ENCODE measurements around the gene FCRL5.
"Not testable (repeated sequence)": the region's sequence is repeated elsewhere in the genome, so short reads cannot be mapped to it uniquely, and the experiment has no call there.

The FCRL5 gene

DNA sequence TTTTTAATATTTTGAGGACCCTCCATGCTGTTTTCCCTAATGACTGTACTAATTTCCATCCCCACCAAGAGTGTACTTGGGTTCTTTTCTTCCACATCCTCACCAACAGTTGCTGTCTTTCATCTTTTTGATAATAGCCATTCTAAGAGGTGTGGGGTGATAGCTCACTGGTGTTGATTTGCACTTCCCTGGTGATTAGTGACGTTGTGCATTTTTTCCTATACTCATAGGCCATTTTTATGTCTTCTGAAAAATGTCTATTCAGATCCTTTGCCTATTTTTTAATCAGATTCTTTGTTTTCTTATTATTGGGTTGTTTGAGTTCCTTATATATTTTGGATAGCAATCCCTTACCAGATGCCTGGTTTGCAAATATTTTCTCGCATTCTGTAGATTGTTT lies 64.2 kb downstream of the FCRL5 start:
- peaks cover 1% of the 10 kb centered on the region for H3K4me1 ChIP-seq (ENCODE audit: control insufficient read depth, insufficient read depth, low read depth, low read length)
- no peak overlapping the region for H2BK15ac ChIP-seq (ENCODE audit: low read depth, poor library complexity, severe bottlenecking)
- no peak overlapping the region for H2AFZ ChIP-seq (ENCODE audit: low read depth, low read length)
- peaks cover 0 to 14% of the 10 kb centered on the region in 2 experiments for H3K27me3 ChIP-seq (ENCODE audit: control insufficient read depth in 1 of 2, insufficient read depth in 1 of 2, low read length in 2 of 2)
- no peak overlapping the region for H2BK120ac ChIP-seq (ENCODE audit: low read depth, low read length)
- no peaks in the 10 kb centered on the region for H3K36me3 ChIP-seq (ENCODE audit: control insufficient read depth in 1 of 2, insufficient read depth in 2 of 2, low read depth in 1 of 2, low read length in 2 of 2)
- H4K91ac ChIP-seq (ENCODE audit: low read length): no peak overlapping the region
- no peak overlapping the region for H3K27ac ChIP-seq (ENCODE audit: low read length, poor library complexity, severe bottlenecking)
- no peaks in the 10 kb centered on the region for H3K79me1 ChIP-seq (replicated peaks; ENCODE audit: low read length, poor library complexity, severe bottlenecking)
- DNase-seq: no peak
- no peak overlapping the region for H3K4me2 ChIP-seq (ENCODE audit: low read length, poor library complexity, severe bottlenecking)
- H3K9ac ChIP-seq (ENCODE audit: low read length): no peak overlapping the region
- no peak overlapping the region for H2BK12ac ChIP-seq (ENCODE audit: low read length in 2 of 2)
- no peaks in the 10 kb centered on the region for H3K9me3 ChIP-seq (ENCODE audit: control insufficient read depth, low read length)
- no peak overlapping the region for H2AK5ac ChIP-seq (ENCODE audit: low read length, severe bottlenecking)
- H3K14ac ChIP-seq (ENCODE audit: low read length in 2 of 2): no peak overlapping the region
- no peak overlapping the region for H3K4me3 ChIP-seq (ENCODE audit: insufficient read depth in 1 of 2, low read depth in 1 of 2, low read length in 2 of 2)
- no peak overlapping the region for H4K8ac ChIP-seq (ENCODE audit: low read length)
- no peak overlapping the region for H2BK5ac ChIP-seq (ENCODE audit: low read depth, low read length, poor library complexity, severe bottlenecking)
- WGBS: 100% methylated on average over 1 of the region's 2 CpGs
- no peak overlapping the region for H3K4ac ChIP-seq (ENCODE audit: low read depth in 1 of 2, low read length in 2 of 2)
- H3K23ac ChIP-seq (ENCODE audit: low read length in 2 of 2): no peak overlapping the region
- no peak overlapping the region for H3K18ac ChIP-seq (ENCODE audit: low read depth in 1 of 2, low read length in 2 of 2)

DNA sequence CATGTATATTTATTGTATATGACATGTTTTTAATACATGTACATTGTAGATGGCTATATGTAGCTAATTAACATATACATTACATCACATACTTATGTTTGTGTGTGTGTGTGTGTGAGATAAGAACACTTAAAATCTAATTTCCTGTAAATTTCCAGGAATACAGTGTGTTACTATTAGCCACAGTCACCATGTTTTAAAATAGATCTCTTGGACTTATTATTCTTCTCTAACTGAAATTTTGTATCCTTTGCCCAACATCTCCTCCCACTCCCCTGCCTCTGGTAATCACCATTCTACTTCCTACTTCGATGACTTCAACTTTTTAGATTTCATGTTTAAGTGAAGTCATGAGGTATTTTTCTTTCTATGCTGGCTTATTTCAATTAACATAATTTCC lies 64.8 kb downstream of the FCRL5 start:
- Histone ChIP-seq H2AFZ (ENCODE audit: low read depth, low read length) (no peak overlapping the region), H3K4me1 (ENCODE audit: control insufficient read depth, insufficient read depth, low read depth, low read length) (peaks cover 1% of the 10 kb centered on the region), H2AK5ac (ENCODE audit: low read length, severe bottlenecking) (no peak overlapping the region), H3K14ac (ENCODE audit: low read length in 2 of 2) (no peak overlapping the region), H4K91ac (ENCODE audit: low read length) (no peak overlapping the region), H3K79me1 (replicated peaks; ENCODE audit: low read length, poor library complexity, severe bottlenecking) (no peaks in the 10 kb centered on the region), H3K27ac (ENCODE audit: low read length, poor library complexity, severe bottlenecking) (no peak overlapping the region), H2BK5ac (ENCODE audit: low read depth, low read length, poor library complexity, severe bottlenecking) (no peak overlapping the region), H4K8ac (ENCODE audit: low read length) (no peak overlapping the region), H3K27me3 (ENCODE audit: control insufficient read depth in 1 of 2, insufficient read depth in 1 of 2, low read length in 2 of 2) (peaks cover 0 to 13% of the 10 kb centered on the region in 2 experiments), H3K4me3 (ENCODE audit: insufficient read depth in 1 of 2, low read depth in 1 of 2, low read length in 2 of 2) (no peak overlapping the region), H3K4ac (ENCODE audit: low read depth in 1 of 2, low read length in 2 of 2) (no peak overlapping the region), H2BK12ac (ENCODE audit: low read length in 2 of 2) (no peak overlapping the region), H3K4me2 (ENCODE audit: low read length, poor library complexity, severe bottlenecking) (no peak overlapping the region), H3K23ac (ENCODE audit: low read length in 2 of 2) (no peak overlapping the region), H2BK15ac (ENCODE audit: low read depth, poor library complexity, severe bottlenecking) (no peak overlapping the region), H3K18ac (ENCODE audit: low read depth in 1 of 2, low read length in 2 of 2) (no peak overlapping the region), H2BK120ac (ENCODE audit: low read depth, low read length) (no peak overlapping the region), H3K9ac (ENCODE audit: low read length) (no peak overlapping the region), H3K9me3 (ENCODE audit: control insufficient read depth, low read length) (no peaks in the 10 kb centered on the region), H3K36me3 (ENCODE audit: control insufficient read depth in 1 of 2, insufficient read depth in 2 of 2, low read depth in 1 of 2, low read length in 2 of 2) (no peaks in the 10 kb centered on the region)
- no CpG with 5 or more reads among the region's 1 CpG for WGBS
- no peak for DNase-seq

DNA sequence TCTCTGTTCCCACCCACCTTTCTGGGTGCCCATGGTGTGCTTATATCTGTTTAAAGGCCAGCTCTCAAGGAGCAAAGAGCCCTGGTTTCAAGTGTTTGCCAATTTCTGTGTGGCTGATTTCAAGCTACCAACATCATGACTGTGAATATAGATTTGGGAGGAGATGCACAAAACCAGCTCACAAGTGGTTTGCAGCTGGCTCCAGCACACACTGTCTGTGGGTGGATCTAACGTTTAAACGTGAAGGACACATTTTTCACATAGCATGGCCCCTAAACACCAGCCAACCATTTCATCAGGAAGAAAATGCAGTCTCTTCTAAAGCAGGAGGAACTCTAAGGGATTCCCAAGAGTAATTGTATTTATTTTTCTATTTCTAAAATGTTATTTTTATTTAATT lies 65.2 kb downstream of the FCRL5 start:
- 40% methylated on average over 1 of the region's 2 CpGs for WGBS
- no peak overlapping the region for H3K9ac ChIP-seq (ENCODE audit: low read length)
- H4K91ac ChIP-seq (ENCODE audit: low read length): no peak overlapping the region

DNA sequence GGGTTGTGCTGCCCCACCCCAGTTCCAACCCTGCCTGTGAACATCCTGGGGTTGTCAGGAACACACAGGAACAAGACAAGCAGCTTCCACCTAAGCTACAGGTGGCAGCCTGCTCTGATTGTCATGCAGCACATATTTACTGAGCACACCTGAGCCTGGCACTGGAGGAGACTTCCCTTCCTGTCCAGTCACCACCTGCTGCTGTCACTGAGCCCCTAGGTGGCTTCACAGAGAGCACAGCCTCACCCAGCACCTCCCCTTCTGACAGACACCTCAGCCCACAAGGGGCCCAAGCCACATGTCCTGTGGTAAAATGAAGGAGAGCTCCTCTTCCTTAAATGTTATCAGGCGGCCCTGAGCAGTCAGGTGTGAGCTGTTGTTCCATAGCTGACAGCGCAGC lies 65.9 kb downstream of the FCRL5 start:
- H4K91ac ChIP-seq (ENCODE audit: low read length); DNase-seq; H2BK15ac ChIP-seq (ENCODE audit: low read depth, poor library complexity, severe bottlenecking); H2BK5ac ChIP-seq (ENCODE audit: low read depth, low read length, poor library complexity, severe bottlenecking); H3K36me3 ChIP-seq (ENCODE audit: control insufficient read depth in 1 of 2, insufficient read depth in 2 of 2, low read depth in 1 of 2, low read length in 2 of 2); H2BK12ac ChIP-seq (ENCODE audit: low read length in 2 of 2); H3K9me3 ChIP-seq (ENCODE audit: control insufficient read depth, low read length); H3K4me3 ChIP-seq (ENCODE audit: insufficient read depth in 1 of 2, low read depth in 1 of 2, low read length in 2 of 2); H3K14ac ChIP-seq (ENCODE audit: low read length in 2 of 2); H2AFZ ChIP-seq (ENCODE audit: low read depth, low read length); H3K23ac ChIP-seq (ENCODE audit: low read length in 2 of 2); H3K9ac ChIP-seq (ENCODE audit: low read length); H3K4ac ChIP-seq (ENCODE audit: low read depth in 1 of 2, low read length in 2 of 2); H2AK5ac ChIP-seq (ENCODE audit: low read length, severe bottlenecking); H4K8ac ChIP-seq (ENCODE audit: low read length); H3K4me2 ChIP-seq (ENCODE audit: low read length, poor library complexity, severe bottlenecking); H2BK120ac ChIP-seq (ENCODE audit: low read depth, low read length); H3K4me1 ChIP-seq (ENCODE audit: control insufficient read depth, insufficient read depth, low read depth, low read length); H3K18ac ChIP-seq (ENCODE audit: low read depth in 1 of 2, low read length in 2 of 2); H3K79me1 ChIP-seq (replicated peaks; ENCODE audit: low read length, poor library complexity, severe bottlenecking); H3K27ac ChIP-seq (ENCODE audit: low read length, poor library complexity, severe bottlenecking): not testable (repeated sequence)
- 85% methylated on average over 2 of the region's 2 CpGs for WGBS
- peaks cover 0 to 12% of the 10 kb centered on the region in 2 experiments for H3K27me3 ChIP-seq (ENCODE audit: control insufficient read depth in 1 of 2, insufficient read depth in 1 of 2, low read length in 2 of 2)

More for the DNA sequence above, 65.2 kb downstream of the FCRL5 start:
- no peak overlapping the region for H2AFZ ChIP-seq (ENCODE audit: low read depth, low read length)
- no peak overlapping the region for H4K8ac ChIP-seq (ENCODE audit: low read length)
- H3K4me3 ChIP-seq (ENCODE audit: insufficient read depth in 1 of 2, low read depth in 1 of 2, low read length in 2 of 2): no peak overlapping the region
- H2BK12ac ChIP-seq (ENCODE audit: low read length in 2 of 2): no peak overlapping the region
- peaks cover 0 to 17% of the 10 kb centered on the region in 2 experiments for H3K27me3 ChIP-seq (ENCODE audit: control insufficient read depth in 1 of 2, insufficient read depth in 1 of 2, low read length in 2 of 2)
- peaks cover 1% of the 10 kb centered on the region for H3K4me1 ChIP-seq (ENCODE audit: control insufficient read depth, insufficient read depth, low read depth, low read length)
- no peak overlapping the region for H3K23ac ChIP-seq (ENCODE audit: low read length in 2 of 2)
- no peak for DNase-seq
- H3K9me3 ChIP-seq (ENCODE audit: control insufficient read depth, low read length): no peaks in the 10 kb centered on the region
- no peak overlapping the region for H3K4me2 ChIP-seq (ENCODE audit: low read length, poor library complexity, severe bottlenecking)
- H3K36me3 ChIP-seq (ENCODE audit: control insufficient read depth in 1 of 2, insufficient read depth in 2 of 2, low read depth in 1 of 2, low read length in 2 of 2): no peaks in the 10 kb centered on the region
- H2BK15ac ChIP-seq (ENCODE audit: low read depth, poor library complexity, severe bottlenecking): no peak overlapping the region
- H3K18ac ChIP-seq (ENCODE audit: low read depth in 1 of 2, low read length in 2 of 2): no peak overlapping the region
- no peak overlapping the region for H2BK120ac ChIP-seq (ENCODE audit: low read depth, low read length)
- no peak overlapping the region for H3K27ac ChIP-seq (ENCODE audit: low read length, poor library complexity, severe bottlenecking)
- H3K14ac ChIP-seq (ENCODE audit: low read length in 2 of 2): no peak overlapping the region
- H3K79me1 ChIP-seq (replicated peaks; ENCODE audit: low read length, poor library complexity, severe bottlenecking): no peaks in the 10 kb centered on the region
- H2AK5ac ChIP-seq (ENCODE audit: low read length, severe bottlenecking): no peak overlapping the region
- no peak overlapping the region for H2BK5ac ChIP-seq (ENCODE audit: low read depth, low read length, poor library complexity, severe bottlenecking)
- H3K4ac ChIP-seq (ENCODE audit: low read depth in 1 of 2, low read length in 2 of 2): no peak overlapping the region

All from mesenchymal stem cell (in vitro differentiated cells and primary cell).